Activated naive CD4-positive, alpha-beta T cell treated with Interleukin-2 at 50 U/mL for 16 hours (primary cell): ENCODE results near the gene ASAP3.
"Not testable (repeated sequence)": the region's sequence is repeated elsewhere in the genome, so short reads cannot be mapped to it uniquely, and the experiment has no call there.

ENCODE experiments used
- DNase-seq: peaks from one replicate; pipeline ENCODE4 v3.0.0-alpha.2; 2020

Gene ASAP3

GRCh38 chr1:23394181-23394580 is 89.8 kb downstream of the ASAP3 start:
- DNase-seq, result no peak

- DNase-seq, result no peak
These were observed 90.3 kb downstream of the ASAP3 start for GRCh38 chr1:23393706-23394105.

- no peak for DNase-seq
These were observed 91.7 kb downstream of the ASAP3 start for GRCh38 chr1:23392125-23392855.

- DNase-seq, result no peak
These were observed 94.1 kb downstream of the ASAP3 start for GRCh38 chr1:23389837-23390321.

GRCh38 chr1:23387494-23387893 is 96.5 kb downstream of the ASAP3 start:
- no peak for DNase-seq

- DNase-seq, result no peak
These were observed 98.8 kb downstream of the ASAP3 start for GRCh38 chr1:23385119-23385621.

GRCh38 chr1:23384312-23385058 is 99.5 kb downstream of the ASAP3 start:
- no peak for DNase-seq

GRCh38 chr1:23383577-23384311 is 100.2 kb downstream of the ASAP3 start:
- no peak for DNase-seq

GRCh38 chr1:23381233-23381885 is 102.6 kb downstream of the ASAP3 start:
- no peak for DNase-seq

- no peak for DNase-seq
These were observed 103.3 kb downstream of the ASAP3 start for GRCh38 chr1:23380719-23381118.

GRCh38 chr1:23380236-23380635 is 103.7 kb downstream of the ASAP3 start:
- DNase-seq, result not testable (repeated sequence)
